ENCODE results near the gene MARK4.

- TF ChIP-seq, protein P1, sequence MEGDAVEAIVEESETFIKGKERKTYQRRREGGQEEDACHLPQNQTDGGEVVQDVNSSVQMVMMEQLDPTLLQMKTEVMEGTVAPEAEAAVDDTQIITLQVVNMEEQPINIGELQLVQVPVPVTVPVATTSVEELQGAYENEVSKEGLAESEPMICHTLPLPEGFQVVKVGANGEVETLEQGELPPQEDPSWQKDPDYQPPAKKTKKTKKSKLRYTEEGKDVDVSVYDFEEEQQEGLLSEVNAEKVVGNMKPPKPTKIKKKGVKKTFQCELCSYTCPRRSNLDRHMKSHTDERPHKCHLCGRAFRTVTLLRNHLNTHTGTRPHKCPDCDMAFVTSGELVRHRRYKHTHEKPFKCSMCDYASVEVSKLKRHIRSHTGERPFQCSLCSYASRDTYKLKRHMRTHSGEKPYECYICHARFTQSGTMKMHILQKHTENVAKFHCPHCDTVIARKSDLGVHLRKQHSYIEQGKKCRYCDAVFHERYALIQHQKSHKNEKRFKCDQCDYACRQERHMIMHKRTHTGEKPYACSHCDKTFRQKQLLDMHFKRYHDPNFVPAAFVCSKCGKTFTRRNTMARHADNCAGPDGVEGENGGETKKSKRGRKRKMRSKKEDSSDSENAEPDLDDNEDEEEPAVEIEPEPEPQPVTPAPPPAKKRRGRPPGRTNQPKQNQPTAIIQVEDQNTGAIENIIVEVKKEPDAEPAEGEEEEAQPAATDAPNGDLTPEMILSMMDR (IDR thresholded peaks at IDR 0.05; ENCODE audit: poor library complexity), result no peak
- TF ChIP-seq EZH2 (IDR thresholded peaks at IDR 0.05; ENCODE audit: borderline replicate concordance) (no peak), EZH2phosphoT487 (IDR thresholded peaks at IDR 0.05; ENCODE audit: low read depth, severe bottlenecking, unreplicated experiment) (no peak)
Observed at GRCh38 chr19:45271735-45272108, 20.7 kb downstream of the MARK4 start.

Measured in hepatocyte (in vitro differentiated cells).